ENCODE results near the gene CNN3. TPM values are rescaled to one million over a fixed set of nuclear protein-coding genes. Genes with fewer than 3 reads are reported as not detected.

The CNN3 gene
- total RNA-seq, 4 donors from 2014 or later = 334 to 604 (median 452) TPM

- peak in 1 of 2 donors; percentile 41 for DNase-seq
- no peak for TF ChIP-seq POLR2A (IDR thresholded peaks at IDR 0.05)
- TF ChIP-seq, protein P1, sequence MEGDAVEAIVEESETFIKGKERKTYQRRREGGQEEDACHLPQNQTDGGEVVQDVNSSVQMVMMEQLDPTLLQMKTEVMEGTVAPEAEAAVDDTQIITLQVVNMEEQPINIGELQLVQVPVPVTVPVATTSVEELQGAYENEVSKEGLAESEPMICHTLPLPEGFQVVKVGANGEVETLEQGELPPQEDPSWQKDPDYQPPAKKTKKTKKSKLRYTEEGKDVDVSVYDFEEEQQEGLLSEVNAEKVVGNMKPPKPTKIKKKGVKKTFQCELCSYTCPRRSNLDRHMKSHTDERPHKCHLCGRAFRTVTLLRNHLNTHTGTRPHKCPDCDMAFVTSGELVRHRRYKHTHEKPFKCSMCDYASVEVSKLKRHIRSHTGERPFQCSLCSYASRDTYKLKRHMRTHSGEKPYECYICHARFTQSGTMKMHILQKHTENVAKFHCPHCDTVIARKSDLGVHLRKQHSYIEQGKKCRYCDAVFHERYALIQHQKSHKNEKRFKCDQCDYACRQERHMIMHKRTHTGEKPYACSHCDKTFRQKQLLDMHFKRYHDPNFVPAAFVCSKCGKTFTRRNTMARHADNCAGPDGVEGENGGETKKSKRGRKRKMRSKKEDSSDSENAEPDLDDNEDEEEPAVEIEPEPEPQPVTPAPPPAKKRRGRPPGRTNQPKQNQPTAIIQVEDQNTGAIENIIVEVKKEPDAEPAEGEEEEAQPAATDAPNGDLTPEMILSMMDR (IDR thresholded peaks at IDR 0.05) = no peak
- H3K9me3 ChIP-seq = no peaks in the 10 kb centered on the region
- peaks cover 0 to 12% of the 10 kb centered on the region in 2 donors for H3K4me1 ChIP-seq
- intact Hi-C loops (cut with DNase I; ENCODE audit: low total_unique reads) = loop anchor here (5.0 to 10.0 kb wide), 3 partner anchors 70 to 117 kb away; no protein-coding TSS in a partner anchor
- no peaks in the 10 kb centered on the region for H3K27me3 ChIP-seq
- peak overlapping the region; percentile 95 to 100 for H3K27ac ChIP-seq
- peak overlapping the region; percentile 67 to 91 for H3K4me3 ChIP-seq
- H3K36me3 ChIP-seq = no peaks in the 10 kb centered on the region
Measured at GRCh38 chr1:94925004-94925403, 1.9 kb downstream of the CNN3 start.

- Histone ChIP-seq H3K36me3 (no peaks in the 10 kb centered on the region), H3K27ac (peak overlapping the region; percentile 95 to 100), H3K4me3 (peak overlapping the region; percentile 1 to 91), H3K27me3 (no peaks in the 10 kb centered on the region), H3K4me1 (peaks cover 6 to 15% of the 10 kb centered on the region in 2 donors), H3K9me3 (no peaks in the 10 kb centered on the region)
- intact Hi-C loops (cut with DNase I; ENCODE audit: low total_unique reads) = loop anchor here (10.0 kb wide), 2 partner anchors 68 to 102 kb away; no protein-coding TSS in a partner anchor
- TF ChIP-seq, protein P1 (IDR thresholded peaks at IDR 0.05) = no peak
- no peak for TF ChIP-seq POLR2A (IDR thresholded peaks at IDR 0.05)
- no peak for DNase-seq
Measured at GRCh38 chr1:94922761-94923331, 4.1 kb downstream of the CNN3 start.

- Histone ChIP-seq H3K4me3 (peak overlapping the region in 1 of 2 donors; percentile 91), H3K27me3 (no peaks in the 10 kb centered on the region), H3K36me3 (no peaks in the 10 kb centered on the region), H3K4me1 (peaks cover 6 to 15% of the 10 kb centered on the region in 2 donors), H3K9me3 (no peaks in the 10 kb centered on the region), H3K27ac (peak overlapping the region; percentile 95 to 100)
- intact Hi-C loops (cut with DNase I; ENCODE audit: low total_unique reads) = loop anchor here (10.0 kb wide), 2 partner anchors 67 to 103 kb away; no protein-coding TSS in a partner anchor
- DNase-seq = no peak
- no peak for TF ChIP-seq POLR2A (IDR thresholded peaks at IDR 0.05)
- TF ChIP-seq, protein P1 (IDR thresholded peaks at IDR 0.05) = no peak
Measured at GRCh38 chr1:94921977-94922376, 4.9 kb downstream of the CNN3 start.

- intact Hi-C loops (cut with DNase I; ENCODE audit: low total_unique reads) = loop anchor here (10.0 kb wide), 2 partner anchors 65 to 105 kb away; no protein-coding TSS in a partner anchor
- H3K4me1 ChIP-seq = peaks cover 15 to 17% of the 10 kb centered on the region in 2 donors
- no peak for DNase-seq
- no peaks in the 10 kb centered on the region for H3K36me3 ChIP-seq
- H3K27ac ChIP-seq = peak overlapping the region; percentile 25 to 95
- H3K27me3 ChIP-seq = no peaks in the 10 kb centered on the region
- TF ChIP-seq POLR2A (IDR thresholded peaks at IDR 0.05) = no peak
- TF ChIP-seq, protein P1 (IDR thresholded peaks at IDR 0.05) = peak in 1 of 4 experiments; percentile 4
- no peak overlapping the region for H3K4me3 ChIP-seq
- H3K9me3 ChIP-seq = no peaks in the 10 kb centered on the region
Measured at GRCh38 chr1:94920061-94920460, 6.8 kb downstream of the CNN3 start.

Data from uterus (tissue), 4 donors.